Eye (tissue), 1 donor: ENCODE data around the gene CASTOR2.
A peak's percentile ranks its signal among the peaks of the same experiment; 100 is the strongest.
"Not testable (repeated sequence)": the region's sequence is repeated elsewhere in the genome, so short reads cannot be mapped to it uniquely, and the experiment has no call there.

Source experiments
- DNase-seq: peaks from one replicate; pipeline ENCODE4 v3.0.0-alpha.2; 2015

The CASTOR2 gene

GRCh38 chr7:74996361-74996760 lies 31.9 kb downstream of the CASTOR2 start:
- peak; percentile 69 for DNase-seq

DNA sequence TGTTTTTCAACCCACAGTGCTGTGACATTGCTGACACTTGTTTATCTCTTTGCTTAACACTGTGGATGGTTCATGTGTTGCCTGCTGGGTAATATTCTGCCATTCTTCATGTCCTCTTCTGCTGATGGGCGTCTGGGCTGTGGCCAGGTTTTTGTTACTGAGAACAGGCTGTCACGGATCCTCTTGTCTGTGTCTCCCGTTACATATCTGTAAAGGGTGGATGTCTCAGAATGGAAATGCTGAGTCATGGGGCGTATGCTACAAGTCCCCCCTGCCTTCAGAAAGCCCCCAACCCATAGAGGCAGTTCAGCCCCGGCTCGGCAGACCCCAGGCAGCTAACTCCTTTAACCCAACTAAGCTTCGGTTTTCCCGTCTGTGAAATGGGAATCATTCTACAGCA lies 33.3 kb downstream of the CASTOR2 start:
- not testable (repeated sequence) for DNase-seq

DNA sequence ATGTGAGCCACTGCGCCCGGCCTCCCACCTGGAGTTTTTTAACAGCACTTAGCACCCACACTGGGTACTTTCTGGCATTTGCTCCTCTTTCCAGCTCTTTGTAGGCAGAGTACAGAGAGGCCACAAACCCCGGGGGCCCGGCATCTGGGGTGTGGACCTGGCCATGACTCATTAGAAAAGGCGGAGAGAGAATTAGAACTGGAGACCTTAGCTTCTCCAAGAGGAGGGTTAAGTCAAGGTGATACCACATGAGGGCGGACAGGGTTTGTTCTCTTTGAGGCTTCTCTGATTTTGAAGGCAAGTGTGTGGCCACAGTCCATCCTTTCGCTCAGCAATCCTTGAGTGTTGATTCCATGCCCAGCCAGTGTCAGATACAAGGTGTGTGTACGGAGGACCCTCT lies 36.9 kb downstream of the CASTOR2 start:
- DNase-seq = not testable (repeated sequence)

GRCh38 chr7:75010036-75010435 lies 45.5 kb downstream of the CASTOR2 start:
- DNase-seq = no peak

DNA sequence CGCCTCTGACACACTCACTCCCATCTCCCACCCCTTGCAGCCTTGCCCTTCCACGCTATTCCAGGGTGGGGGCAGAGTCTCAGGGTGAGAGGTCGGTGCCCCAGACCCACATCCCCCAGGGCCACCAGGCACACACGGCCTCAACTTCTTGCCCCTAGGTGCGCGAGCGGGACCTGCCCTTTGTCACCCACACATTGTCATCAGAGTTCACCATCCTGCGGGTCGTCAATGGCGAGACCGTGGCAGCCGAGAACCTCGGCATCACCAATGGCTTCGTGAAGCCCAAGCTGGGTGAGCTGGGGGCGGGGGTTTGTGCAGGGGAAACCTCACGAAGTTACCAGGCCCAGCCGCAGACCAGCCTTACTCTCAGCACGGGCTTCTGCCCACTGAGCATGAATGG lies 53.3 kb downstream of the CASTOR2 start:
- no peak for DNase-seq

- DNase-seq = no peak
These were observed 54.3 kb downstream of the CASTOR2 start for GRCh38 chr7:75018570-75019364.

DNA sequence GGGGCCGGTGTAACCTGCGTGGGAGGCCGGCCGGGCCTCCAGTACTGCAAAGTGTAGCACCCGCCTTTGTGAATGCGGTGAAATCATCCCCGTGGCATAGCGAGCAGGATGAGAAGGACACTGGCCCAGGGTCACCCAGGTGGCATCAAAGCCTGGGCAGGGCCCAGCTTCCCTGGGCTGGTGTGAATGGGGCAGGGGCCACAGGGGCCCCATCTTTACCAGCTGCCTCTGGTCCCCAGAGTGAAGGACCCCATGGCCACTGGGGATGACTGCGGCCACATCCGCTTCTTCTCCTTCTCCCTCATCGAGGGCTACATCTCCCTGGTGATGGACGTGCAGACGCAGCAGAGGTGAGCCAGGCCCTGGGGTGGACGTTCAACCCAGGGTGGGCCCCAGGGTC lies 55.3 kb downstream of the CASTOR2 start:
- DNase-seq = no peak

DNA sequence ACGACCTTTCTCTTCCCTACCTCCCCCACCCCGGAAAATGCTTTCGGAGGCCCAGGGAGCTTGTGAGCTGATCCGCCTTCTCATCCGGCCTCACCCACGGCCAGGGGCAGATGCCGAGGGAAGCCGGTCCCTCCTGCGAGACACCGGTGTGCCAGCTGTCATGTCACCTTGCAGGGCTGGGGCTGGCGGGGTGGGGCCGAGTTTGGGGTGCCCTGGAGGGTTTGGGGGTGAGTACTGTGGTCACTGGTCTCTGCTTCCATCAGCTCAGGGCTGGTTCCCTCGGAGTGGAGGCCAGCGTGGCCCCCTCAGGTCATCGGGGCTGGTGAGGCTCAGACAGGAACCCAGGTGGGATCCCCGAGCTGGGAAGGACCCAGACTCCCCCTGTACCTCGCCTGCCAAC lies 60.4 kb downstream of the CASTOR2 start:
- DNase-seq = no peak

- DNase-seq = no peak
These were observed 63.8 kb downstream of the CASTOR2 start for GRCh38 chr7:75028299-75028698.

DNA sequence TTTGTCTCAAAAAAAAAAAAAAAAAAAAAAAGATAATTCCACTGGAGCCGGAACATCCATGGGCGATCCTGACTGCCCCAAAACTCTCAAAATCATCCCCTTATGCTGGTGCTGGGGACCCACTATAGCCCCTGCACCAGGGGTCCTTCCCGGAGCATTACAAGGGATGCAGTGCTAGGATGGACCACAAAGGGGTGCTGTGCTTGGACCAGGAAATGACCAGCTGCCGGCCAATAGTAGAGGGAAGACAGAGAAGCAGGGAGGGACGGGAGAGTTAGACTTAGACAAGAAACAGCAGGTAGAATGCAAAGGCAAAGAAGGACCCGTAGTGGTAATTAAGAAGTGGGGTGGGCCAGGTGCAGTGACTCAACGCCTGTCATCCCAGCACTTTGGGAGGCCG lies 68.6 kb downstream of the CASTOR2 start:
- no peak for DNase-seq

DNA sequence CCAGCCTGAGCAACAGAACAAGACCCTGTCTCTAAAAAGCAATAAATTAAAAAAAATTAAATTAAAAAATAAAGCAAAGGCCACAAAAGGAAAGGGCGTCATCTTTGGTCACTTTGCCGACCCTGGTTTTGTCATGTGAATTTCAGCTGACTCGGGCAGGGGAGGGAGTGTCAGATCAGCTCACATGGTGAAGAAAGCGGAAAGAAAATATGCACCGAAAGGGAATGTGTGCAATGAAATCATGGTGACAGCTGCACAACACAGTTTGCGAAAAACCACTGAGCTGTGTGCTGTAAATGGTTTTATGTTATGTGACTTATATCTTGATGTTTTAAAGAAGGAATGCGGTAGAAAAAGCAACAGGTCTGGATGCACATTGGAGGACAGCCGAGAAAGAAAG lies 69.3 kb downstream of the CASTOR2 start:
- DNase-seq = peak; percentile 77

DNA sequence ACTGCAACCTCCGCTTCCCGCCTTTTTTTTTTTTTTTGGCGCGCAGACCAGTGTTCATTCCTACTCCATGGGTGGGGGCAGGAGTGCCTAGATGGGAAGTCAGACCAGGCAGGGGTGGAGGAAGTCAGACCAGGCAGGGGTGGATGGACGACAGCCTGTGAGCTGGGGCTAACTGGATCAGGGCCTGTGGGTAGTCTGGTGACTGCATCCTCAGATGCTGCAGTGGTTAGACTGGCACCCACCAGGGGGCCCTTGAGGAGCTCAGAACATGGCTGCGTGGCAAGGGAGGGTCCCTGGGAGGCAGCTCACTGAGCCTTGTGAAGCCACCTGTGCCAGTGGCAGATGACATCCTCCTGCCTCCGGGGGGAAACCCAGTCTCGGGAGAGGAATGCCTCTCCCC lies 74.0 kb downstream of the CASTOR2 start:
- DNase-seq = no peak

GRCh38 chr7:75039166-75039565 lies 74.7 kb downstream of the CASTOR2 start:
- no peak for DNase-seq

DNA sequence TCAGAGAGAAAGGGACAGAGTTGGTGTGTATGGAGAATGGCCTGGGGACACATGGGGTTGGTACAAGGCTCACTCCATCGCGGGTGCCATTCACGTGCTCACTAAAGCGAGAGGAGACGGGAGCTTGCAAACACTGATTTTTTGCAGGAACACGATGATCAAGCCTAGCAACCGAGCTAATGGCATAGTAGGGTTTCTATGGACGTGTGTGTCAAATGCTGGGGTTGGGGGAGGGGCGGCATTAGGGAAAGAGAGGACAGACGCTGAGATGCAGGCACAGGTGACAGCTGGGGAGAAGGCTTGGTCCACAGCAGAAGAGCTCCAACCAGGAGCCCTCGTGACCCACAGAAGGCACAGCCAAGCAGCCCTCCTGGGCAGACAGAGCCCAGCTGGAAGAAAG lies 75.2 kb downstream of the CASTOR2 start:
- DNase-seq = peak; percentile 82

- no peak for DNase-seq
These were observed 76.0 kb downstream of the CASTOR2 start for GRCh38 chr7:75040512-75040911.

DNA sequence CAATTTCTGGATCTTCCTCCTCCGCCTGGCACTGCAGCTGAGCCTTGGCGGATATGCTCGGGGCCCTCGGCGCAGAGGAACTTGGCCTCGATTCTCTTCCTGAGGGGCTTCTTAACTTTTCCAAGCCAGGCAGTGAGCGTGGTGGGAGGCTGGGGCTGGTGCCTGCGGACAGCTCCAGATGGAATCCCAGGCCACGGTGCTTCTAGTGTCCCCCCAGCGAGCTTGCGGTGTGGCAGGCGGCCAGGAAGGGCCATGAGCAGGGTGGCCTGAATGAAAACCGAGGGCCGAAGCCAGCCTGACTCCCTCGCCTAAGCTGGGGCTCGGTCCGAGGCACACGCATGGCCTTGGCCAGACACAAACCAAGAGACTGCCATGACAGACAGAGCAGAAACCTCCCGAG lies 77.8 kb downstream of the CASTOR2 start:
- DNase-seq = no peak

GRCh38 chr7:75042831-75043703 lies 78.6 kb downstream of the CASTOR2 start:
- no peak for DNase-seq

DNA sequence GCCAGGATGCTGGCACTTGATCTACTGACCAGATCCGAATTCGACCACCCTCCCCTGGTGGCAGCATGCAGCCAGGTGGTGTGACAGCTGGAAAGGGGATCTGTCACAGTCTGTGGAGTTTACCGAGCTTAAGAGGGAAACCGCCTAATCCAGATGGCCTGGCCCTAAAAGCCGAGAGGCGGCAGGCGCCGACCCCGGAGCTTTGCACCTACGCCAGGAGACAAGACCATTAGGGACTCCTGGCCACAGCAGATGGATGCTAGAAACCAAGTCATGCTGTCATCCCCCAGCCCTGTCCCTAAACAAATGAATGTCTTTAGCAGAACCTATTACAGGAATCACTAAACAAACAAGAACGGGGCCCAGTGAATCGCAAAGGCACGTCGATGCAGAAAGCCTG lies 81.4 kb downstream of the CASTOR2 start:
- DNase-seq = no peak

DNA sequence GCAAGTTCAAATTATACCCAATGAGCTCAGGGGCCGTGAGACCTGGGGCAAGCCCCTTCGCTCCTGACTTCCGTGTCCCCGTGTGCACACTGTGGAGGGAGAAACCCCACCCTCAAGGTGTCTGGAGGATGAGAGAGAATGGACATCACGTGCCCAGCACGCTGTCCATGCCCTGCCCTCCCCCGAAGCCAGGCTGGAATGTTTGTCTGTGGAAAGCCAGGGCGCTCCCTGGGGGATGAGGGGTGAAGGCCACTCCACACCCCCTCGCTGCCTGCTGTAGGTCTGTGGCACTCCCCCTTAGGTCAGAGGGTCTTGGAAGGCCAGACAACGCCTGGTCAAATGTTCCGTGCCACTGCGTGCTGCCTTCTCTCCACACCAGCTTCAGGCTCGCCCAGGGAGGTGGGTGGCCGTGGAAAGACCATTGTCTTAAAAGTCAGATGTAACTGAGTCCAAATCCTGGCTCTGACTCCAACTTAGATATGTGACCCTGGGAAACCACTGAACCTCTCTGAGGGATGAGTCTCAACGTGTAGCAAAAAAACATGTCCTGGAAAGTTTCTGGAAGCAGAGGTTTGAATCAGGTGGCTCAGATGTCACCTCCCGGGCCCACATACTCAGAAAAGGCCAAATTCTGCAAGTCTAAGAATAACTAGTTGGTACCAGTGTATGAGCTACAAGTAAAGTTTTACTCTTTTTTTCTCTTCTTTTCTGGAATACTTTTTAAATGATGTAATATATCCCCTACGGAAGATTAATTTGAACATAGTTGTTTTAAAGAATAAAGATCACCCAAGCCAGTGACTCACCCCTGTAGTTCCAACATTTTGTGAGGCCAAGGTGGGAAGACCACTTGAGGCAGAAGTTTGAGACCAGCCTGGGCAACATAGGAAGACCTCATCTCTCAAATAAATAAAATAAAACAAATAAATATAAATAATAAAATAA lies 84.2 kb downstream of the CASTOR2 start:
- no peak for DNase-seq

DNA sequence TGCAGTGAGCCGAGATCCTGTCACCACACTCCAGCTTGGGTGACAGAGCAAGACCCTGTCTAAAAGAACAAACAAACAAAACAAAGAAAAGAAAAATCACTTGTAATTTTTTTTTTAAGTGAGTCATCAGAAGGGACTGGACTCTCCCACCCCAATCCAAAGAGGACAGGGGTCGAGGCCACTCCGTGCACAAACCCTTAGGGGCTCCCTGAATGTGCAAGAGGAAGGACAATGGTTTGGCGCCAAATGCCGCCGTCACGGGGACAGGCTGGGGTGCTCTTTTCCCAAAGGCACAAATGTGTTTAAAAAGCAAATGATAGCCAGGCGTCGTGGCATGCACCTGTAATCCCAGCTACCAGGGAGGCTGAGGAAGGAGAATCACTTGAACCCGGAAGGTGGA lies 85.3 kb downstream of the CASTOR2 start:
- DNase-seq = no peak

- no peak for DNase-seq
These were observed 86.0 kb downstream of the CASTOR2 start for GRCh38 chr7:75050501-75050900.

- no peak for DNase-seq
These were observed 90.2 kb downstream of the CASTOR2 start for GRCh38 chr7:75054744-75055143.

GRCh38 chr7:75055155-75055554 lies 90.7 kb downstream of the CASTOR2 start:
- DNase-seq = no peak
